H1 (cell line): ENCODE measurements around the gene BRD7. TPM values are rescaled to one million over a fixed set of nuclear protein-coding genes. Genes with fewer than 3 reads are reported as not detected.

Experiments
- CTCF ChIA-PET: fragments of 300-600 bp; sonication (Branson Sonifier 250); formaldehyde crosslinking; loops from one replicate; lab custom pipeline; 2021; ENCODE audit not compliant: partially characterized antibody; lab: Charles Lee
- POLR2A ChIA-PET: fragments of 300-600 bp; sonication (Branson Sonifier 250); formaldehyde crosslinking; loops from one replicate; lab custom pipeline; 2021; ENCODE audit warnings: inconsistent platforms; ENCODE audit not compliant: partially characterized antibody; lab: Charles Lee
- DNase-seq, 2 experiments: peaks; one replicate each; pipeline versions ENCODE4 v3.0.0 to v3.0.0-alpha.2; 2010 to 2022; ENCODE audit warnings: low spot score in 2 of 2, low read depth in 1 of 2, mixed read lengths in 1 of 2
- FAIRE-seq: peaks from 2 replicates; lab custom pipeline; 2011; peaks lifted over from hg19 to GRCh38; lab: Jason Lieb, UNC
- H2AFZ ChIP-seq: 2 replicates; pipeline ENCODE4 v1.8.1; 2012; ENCODE audit warnings: low read length, inconsistent platforms
- H2AK5ac ChIP-seq: 2 replicates; pipeline ENCODE4 v1.6.1; 2013; ENCODE audit warnings: low read depth, low read length
- H2BK120ac ChIP-seq: replicated peaks from 2 replicates; pipeline ENCODE3; 2013; ENCODE audit warnings: low read depth, low read length, inconsistent platforms
- H2BK12ac ChIP-seq: 2 replicates; pipeline ENCODE4 v1.6.1; 2013; ENCODE audit warnings: low read depth, low read length
- H2BK15ac ChIP-seq: 2 replicates; pipeline ENCODE4 v1.6.1; 2013; ENCODE audit warnings: low read length
- H2BK20ac ChIP-seq: 2 replicates; pipeline ENCODE4 v1.6.1; 2013; ENCODE audit warnings: low read length
- H2BK5ac ChIP-seq: 2 replicates; pipeline ENCODE4 v1.6.1; 2013; ENCODE audit warnings: low read depth, low read length
- H3K14ac ChIP-seq: 2 replicates; pipeline ENCODE4 v1.6.1; 2013; ENCODE audit warnings: inconsistent platforms; ENCODE audit not compliant: insufficient read length
- H3K18ac ChIP-seq: 2 replicates; pipeline ENCODE4 v1.6.1; 2013; ENCODE audit warnings: low read length; ENCODE audit errors: extremely low read depth
- H3K23ac ChIP-seq: 2 replicates; pipeline ENCODE4 v1.6.1; 2013; ENCODE audit warnings: inconsistent platforms; ENCODE audit not compliant: insufficient read length
- H3K23me2 ChIP-seq: 2 replicates; pipeline ENCODE4 v1.6.1; 2013; ENCODE audit warnings: low read depth, low read length
- H3K27ac ChIP-seq: 2 replicates; pipeline ENCODE4 v1.6.1; 2011; ENCODE audit warnings: low read depth, low read length, inconsistent platforms
- H3K27me3 ChIP-seq, 4 experiments: replicated peaks in 1 of 4; 1 replicate in 1 of 4; 2 replicates in 3 of 4; pipeline versions ENCODE4 v1.6.1 to v1.8.1; 2011 to 2013; ENCODE audit warnings: low read length in 3 of 4, mild to moderate bottlenecking in 3 of 4, inconsistent platforms in 2 of 4, mixed read lengths in 2 of 4, moderate library complexity in 1 of 4; ENCODE audit not compliant: control insufficient read depth in 3 of 4, insufficient read depth in 3 of 4; ENCODE audit errors: extremely low read depth in 1 of 4
- H3K36me3 ChIP-seq, 4 experiments: 2 replicates each; pipeline versions ENCODE4 v1.6.1 to v1.8.1; 2011 to 2013; ENCODE audit warnings: mild to moderate bottlenecking in 4 of 4, low read length in 3 of 4, moderate library complexity in 2 of 4, control low read depth in 1 of 4, inconsistent platforms in 1 of 4; ENCODE audit not compliant: insufficient read depth in 4 of 4, control insufficient read depth in 2 of 4
- H3K4ac ChIP-seq: replicated peaks from 2 replicates; pipeline ENCODE3; 2013; ENCODE audit warnings: low read length, low read depth, mixed read lengths, inconsistent platforms; ENCODE audit not compliant: insufficient read length
- H3K4me1 ChIP-seq, 4 experiments: replicated peaks in 1 of 4; 1 replicate in 1 of 4; 2 replicates in 3 of 4; pipeline versions ENCODE4 v1.6.1 to v1.8.1; 2011 to 2013; ENCODE audit warnings: low read length in 3 of 4, inconsistent platforms in 2 of 4, mixed read lengths in 1 of 4; ENCODE audit not compliant: insufficient read depth in 4 of 4, control insufficient read depth in 3 of 4
- H3K4me2 ChIP-seq, 2 experiments: 2 replicates each; pipeline versions ENCODE4 v1.6.1 to v1.8.1; 2011 to 2013; ENCODE audit warnings: low read depth in 2 of 2, low read length in 2 of 2, control low read depth in 1 of 2, inconsistent platforms in 1 of 2, mild to moderate bottlenecking in 1 of 2; ENCODE audit not compliant: insufficient read depth in 1 of 2
- H3K4me3 ChIP-seq, 4 experiments: fragments of 200-600, 300-600 bp in 1 of 4; sonication (generic), shearing (Covaris generic), sonication (Bioruptor Twin) in 1 of 4; 2 replicates each; pipeline versions ENCODE4 v1.5.1 to v1.8.1; 2011 to 2016; ENCODE audit warnings: low read length in 4 of 4, low read depth in 3 of 4, control low read depth in 2 of 4, inconsistent platforms in 2 of 4, mild to moderate bottlenecking in 2 of 4, mixed read lengths in 1 of 4, moderate library complexity in 1 of 4; ENCODE audit not compliant: insufficient read depth in 2 of 4; ENCODE audit errors: extremely low read depth in 1 of 4
- H3K56ac ChIP-seq: replicated peaks from 2 replicates; pipeline ENCODE3; 2013; ENCODE audit warnings: low read depth, mild to moderate bottlenecking, mixed read lengths, low read length, inconsistent platforms; ENCODE audit not compliant: insufficient read length
- H3K79me1 ChIP-seq: 2 replicates; pipeline ENCODE4 v1.6.1; 2013; ENCODE audit warnings: low read depth, low read length, control low read depth
- H3K79me2 ChIP-seq, 2 experiments: 2 replicates each; pipeline versions ENCODE4 v1.6.1 to v1.8.1; 2012 to 2013; ENCODE audit warnings: low read length in 2 of 2, mild to moderate bottlenecking in 2 of 2, inconsistent platforms in 1 of 2; ENCODE audit not compliant: insufficient read depth in 2 of 2, control insufficient read depth in 1 of 2
- H3K9ac ChIP-seq, 4 experiments: replicated peaks in 1 of 4; 1 replicate in 1 of 4; 2 replicates in 3 of 4; pipeline versions ENCODE4 v1.6.1 to v1.8.1; 2011 to 2013; ENCODE audit warnings: low read depth in 3 of 4, low read length in 3 of 4, control low read depth in 2 of 4, mild to moderate bottlenecking in 2 of 4, moderate library complexity in 2 of 4, inconsistent platforms in 1 of 4; ENCODE audit errors: extremely low read depth in 1 of 4
- H3K9me3 ChIP-seq, 2 experiments: 2 replicates each; pipeline versions ENCODE4 v1.6.1 to v1.8.1; 2012 to 2013; ENCODE audit warnings: mild to moderate bottlenecking in 2 of 2, moderate library complexity in 2 of 2, control low read depth in 1 of 2, inconsistent platforms in 1 of 2, low read depth in 1 of 2, low read length in 1 of 2, mixed read lengths in 1 of 2; ENCODE audit not compliant: insufficient read depth in 2 of 2
- H4K20me1 ChIP-seq, 2 experiments: replicated peaks in 1 of 2; 2 replicates each; pipeline versions ENCODE3 to v1.8.1; 2011 to 2013; ENCODE audit warnings: inconsistent platforms in 2 of 2, low read length in 2 of 2, mild to moderate bottlenecking in 1 of 2; ENCODE audit not compliant: insufficient read depth in 2 of 2, control insufficient read depth in 1 of 2
- H4K5ac ChIP-seq: 2 replicates; pipeline ENCODE4 v1.6.1; 2013; ENCODE audit warnings: low read length, low read depth, mixed read lengths, inconsistent platforms; ENCODE audit not compliant: insufficient read length
- H4K8ac ChIP-seq: 2 replicates; pipeline ENCODE4 v1.8.0; 2013; ENCODE audit warnings: mild to moderate bottlenecking, moderate library complexity, low read length, inconsistent platforms; ENCODE audit not compliant: insufficient read depth; ENCODE audit errors: extremely low read depth
- H4K91ac ChIP-seq: replicated peaks from 2 replicates; pipeline ENCODE3; 2013; ENCODE audit warnings: low read length, mixed read lengths, inconsistent platforms; ENCODE audit not compliant: insufficient read length
- ASH2L ChIP-seq: fragments of 200-600, 300-600 bp; sonication (generic); IDR thresholded peaks from one replicate; pipeline ENCODE4 v1.7.1; 2017; ENCODE audit warnings: low read length
- CHD2 ChIP-seq: IDR thresholded peaks from 2 replicates; pipeline ENCODE4 v1.6.1; 2012; ENCODE audit warnings: low read length, improper control_type of control experiment
- MAFK ChIP-seq: IDR thresholded peaks from 2 replicates; pipeline ENCODE4 v1.6.1; 2012; ENCODE audit warnings: low read depth, mild to moderate bottlenecking, improper control_type of control experiment, low read length
- SIRT6 ChIP-seq: IDR thresholded peaks from one replicate; pipeline ENCODE4 v1.7.1; 2012; ENCODE audit warnings: low read length, inconsistent platforms
- WGBS, 2 experiments: shearing (Covaris generic) in 1 of 2; methylation state at CpG; one replicate each; pipeline versions ENCODE4 v1.1.6 to v1.1.7; 2013 to 2015; ENCODE audit warnings: low lambda C conversion rate in 2 of 2, mixed read lengths in 2 of 2, inconsistent platforms in 1 of 2, low coverage in 1 of 2, missing lambda C conversion rate in 1 of 2; ENCODE audit not compliant: insufficient replicate concordance in 2 of 2, insufficient coverage in 1 of 2, insufficient read length in 1 of 2; ENCODE audit errors: extremely low coverage in 1 of 2, missing lambda C conversion rate in 1 of 2; 5-methylcytosine and 5-hydroxymethylcytosine counted together
- polyA plus RNA-seq, 7 experiments: library from polyadenylated mRNA; depleted of rRNA in 3 of 7; stranded (reverse) in 5 of 7; unstranded in 2 of 7; fragments of >200 nt in 5 of 7; fragments of 200-250 nt in 2 of 7; gene quantifications; 1 replicate in 5 of 7; 2 replicates in 1 of 7; 4 replicates in 1 of 7; pipeline versions ENCODE4 v1.2.1 to v1.2.3, GENCODE V29; 2011 to 2013; ENCODE audit warnings: missing spikeins in 2 of 7, mixed read lengths in 2 of 7
- total RNA-seq: library from RNA; stranded (reverse); fragmentation: NEBNext Ultra II Directional; extraction: Animal tissue kit (Norgen Biotek cat#: 25700); gene quantifications from 2 replicates; pipeline ENCODE4 v1.2.1, GENCODE V29; 2021
- TF ChIP-seq, protein P1 (sequence below): IDR thresholded peaks from 2 replicates; pipeline ENCODE4 v1.6.1; 2012; ENCODE audit warnings: inconsistent platforms

BRD7 gene
- total and polyA plus RNA-seq, 2 of the 8 experiments (the other 6 are each of a cell fraction or from before 2014, with no cell fraction given), result 42.5 to 120 TPM

DNA sequence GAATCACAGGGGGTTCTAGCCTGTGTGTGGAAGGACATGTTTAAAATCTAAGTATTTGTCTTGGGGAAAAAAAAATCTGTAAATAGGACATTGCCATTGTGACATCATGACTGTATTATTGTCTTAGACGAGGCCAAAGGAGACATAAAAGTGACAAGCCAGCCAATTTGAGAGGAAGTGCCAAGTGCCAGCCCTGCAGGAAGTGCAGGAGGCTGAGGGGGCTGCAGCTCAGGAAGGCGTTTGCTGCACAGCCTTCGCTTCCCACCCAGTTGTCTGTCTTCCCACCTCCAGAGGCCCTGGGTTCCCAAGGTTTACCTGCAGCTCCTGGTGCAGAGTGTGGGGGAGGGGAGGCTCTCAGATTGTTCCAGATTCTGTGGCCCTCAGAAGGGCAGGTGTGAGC lies 101.1 kb downstream of the BRD7 start:
- Histone ChIP-seq H2BK20ac (0 out of 2 replicates have a peak overlapping the region, but pooled peaks have one; percentile 21), H3K36me3 (no peaks in the 10 kb centered on the region), H3K23ac (no peak overlapping the region), H2BK12ac (no peak overlapping the region), H4K8ac (no peak overlapping the region), H3K79me2 (no peaks in the 10 kb centered on the region), H2AK5ac (no peak overlapping the region), H3K9me3 (no peaks in the 10 kb centered on the region), H2BK15ac (no peak overlapping the region), H4K91ac (no peak overlapping the region), H3K27me3 (no peaks in the 10 kb centered on the region), H3K4ac (no peak overlapping the region), H2BK120ac (no peak overlapping the region), H3K9ac (no peak overlapping the region), H3K56ac (no peak overlapping the region), H3K27ac (no peak overlapping the region), H3K4me2 (no peak overlapping the region), H2AFZ (no peak overlapping the region), H3K4me1 (peaks cover 0 to 12% (median 8%) of the 10 kb centered on the region in 4 experiments; a peak in 6 of 7 replicates), H3K79me1 (no peaks in the 10 kb centered on the region), H3K23me2 (no peaks in the 10 kb centered on the region), H2BK5ac (no peak overlapping the region), H3K4me3 (no peak overlapping the region), H3K14ac (no peak overlapping the region), H4K5ac (no peak overlapping the region), H3K18ac (peak overlapping the region; percentile 48; the same call in 1 of the 2 replicates), H4K20me1 (peaks cover 0 to 2% of the 10 kb centered on the region in 2 experiments)
- ChIA-PET POLR2A (interaction anchor here (0.7 to 0.9 kb wide), 2 partner anchors 16 to 72 kb away, joined by 3 read pairs; no protein-coding TSS in a partner anchor), CTCF (interaction anchor here (1.0 to 1.5 kb wide), 5 partner anchors 12 to 539 kb away, joined by 3 to 4 read pairs (median 3); no protein-coding TSS in a partner anchor)
- FAIRE-seq (no peak), DNase-seq (no peak)
- WGBS, 2 experiments, result 78% methylated on average over 3 of the region's 3 CpGs; no CpG with 5 or more reads in 1 of the 2 experiments
- TF ChIP-seq MAFK (no peak), ASH2L (no peak), SIRT6 (no peak), CHD2 (no peak)
- TF ChIP-seq, protein P1, sequence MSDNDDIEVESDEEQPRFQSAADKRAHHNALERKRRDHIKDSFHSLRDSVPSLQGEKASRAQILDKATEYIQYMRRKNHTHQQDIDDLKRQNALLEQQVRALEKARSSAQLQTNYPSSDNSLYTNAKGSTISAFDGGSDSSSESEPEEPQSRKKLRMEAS, result no peak
